Naive thymus-derived CD4-positive, alpha-beta T cell (primary cell): ENCODE data around the gene CDCP1. TPM values are rescaled to one million over a fixed set of nuclear protein-coding genes. Genes with fewer than 3 reads are reported as not detected.

Experiments
- ATAC-seq: fragments of 150-1000 bp; cut with Tn5 transposase; 2 replicates; pipeline ENCODE4 v1.10.0; 2021; ENCODE audit warnings: mild to moderate bottlenecking, moderate library complexity
- CTCF ChIA-PET: fragments of 350-600 bp; sonication (Branson Sonifier 250); formaldehyde crosslinking; loops from one replicate; lab custom pipeline; 2021; ENCODE audit warnings: antibody characterized with exemption; lab: Charles Lee
- POLR2A ChIA-PET: fragments of 350-600 bp; sonication (Branson Sonifier 250); formaldehyde crosslinking; loops from one replicate; lab custom pipeline; 2021; ENCODE audit warnings: antibody characterized with exemption, inconsistent platforms; lab: Charles Lee
- DNase-seq, 9 donors: peaks; one replicate each; pipeline versions ENCODE4 v3.0.0 to v3.0.0-alpha.2; 2020 to 2022; ENCODE audit warnings: mixed read lengths in 1 of 9
- H3K27ac ChIP-seq: one replicate; pipeline ENCODE4 v1.7.0; 2013; ENCODE audit warnings: mild to moderate bottlenecking, low read depth, low read length, moderate library complexity
- H3K27me3 ChIP-seq, 2 donors: one replicate each; pipeline ENCODE4 v1.7.0; 2013; ENCODE audit warnings: low read length in 2 of 2, mild to moderate bottlenecking in 2 of 2, moderate library complexity in 2 of 2; ENCODE audit not compliant: control insufficient read depth in 2 of 2, insufficient read depth in 2 of 2
- H3K36me3 ChIP-seq, 3 experiments: 1 replicate in 2 of 3; 2 replicates in 1 of 3; pipeline ENCODE4 v1.7.0; 2013; ENCODE audit warnings: low read length in 3 of 3, mild to moderate bottlenecking in 3 of 3, moderate library complexity in 1 of 3; ENCODE audit not compliant: insufficient read depth in 3 of 3, control insufficient read depth in 2 of 3
- H3K4me1 ChIP-seq, 2 donors: one replicate each; pipeline ENCODE4 v1.7.0; 2013; ENCODE audit warnings: low read length in 2 of 2, mild to moderate bottlenecking in 2 of 2, moderate library complexity in 1 of 2; ENCODE audit not compliant: control insufficient read depth in 2 of 2, insufficient read depth in 2 of 2
- H3K4me3 ChIP-seq: 2 replicates; pipeline ENCODE4 v1.7.0; 2013; ENCODE audit warnings: mild to moderate bottlenecking, low read length
- H3K9me3 ChIP-seq, 3 experiments: 1 replicate in 2 of 3; 2 replicates in 1 of 3; pipeline ENCODE4 v1.7.0; 2013; ENCODE audit warnings: low read length in 3 of 3; ENCODE audit not compliant: control insufficient read depth in 2 of 3
- H3K27ac Mint-ChIP-seq, 9 donors: one replicate each; pipeline ENCODE4 v1.8.0; 2020 to 2022; ENCODE audit warnings: mixed read lengths in 9 of 9, mild to moderate bottlenecking in 8 of 9, moderate library complexity in 5 of 9, inconsistent platforms in 2 of 9
- H3K27me3 Mint-ChIP-seq, 5 donors: one replicate each; pipeline ENCODE4 v1.8.0; 2021 to 2022; ENCODE audit warnings: mixed read lengths in 5 of 5, mild to moderate bottlenecking in 1 of 5
- H3K36me3 Mint-ChIP-seq, 5 donors: one replicate each; pipeline ENCODE4 v1.8.0; 2020 to 2022; ENCODE audit warnings: mixed read lengths in 5 of 5, mild to moderate bottlenecking in 3 of 5, inconsistent platforms in 1 of 5
- H3K4me1 Mint-ChIP-seq, 7 donors: one replicate each; pipeline ENCODE4 v1.8.0; 2020 to 2022; ENCODE audit warnings: mixed read lengths in 7 of 7, mild to moderate bottlenecking in 3 of 7, inconsistent platforms in 1 of 7
- H3K4me3 Mint-ChIP-seq, 10 donors: one replicate each; pipeline ENCODE4 v1.8.0; 2020 to 2022; ENCODE audit warnings: mild to moderate bottlenecking in 10 of 10, mixed read lengths in 10 of 10, moderate library complexity in 6 of 10, inconsistent platforms in 2 of 10
- H3K9me3 Mint-ChIP-seq, 11 donors: one replicate each; pipeline ENCODE4 v1.8.0; 2020 to 2022; ENCODE audit warnings: mixed read lengths in 11 of 11, mild to moderate bottlenecking in 4 of 11, inconsistent platforms in 1 of 11, moderate library complexity in 1 of 11
- intact Hi-C, 2 donors: fragments of 100-400 bp; cut with micrococcal nuclease; formaldehyde crosslinking; loops; one replicate each; pipeline ENCODE4 v1.15.1; 2023
- polyA plus RNA-seq, 2 donors: library from polyadenylated mRNA; unstranded; fragments of 300-500 nt; fragmentation: Illumina TruSeq; gene quantifications; one replicate each; pipeline ENCODE4 v1.2.3, GENCODE V29; 2021
- total RNA-seq, 6 experiments: library from RNA in 5 of 6; stranded (reverse) in 5 of 6; gene quantifications; 1 replicate in 5 of 6; 2 replicates in 1 of 6; pipeline ENCODE4 v1.2.3 and lab custom pipeline; 2021 to 2026

The CDCP1 gene
- total and polyA plus RNA-seq, 7 experiments from 2014 or later, result 0.05 to 7.2 (median 0.81) TPM

GRCh38 chr3:45098310-45098709 is 47.9 kb downstream of the CDCP1 start:
- peaks cover 0 to 30% (median 0%) of the 10 kb centered on the region in 5 donors for H3K36me3 Mint-ChIP-seq
- Histone ChIP-seq H3K4me3 (no peak overlapping the region), H3K27ac (no peak overlapping the region), H3K9me3 (no peaks in the 10 kb centered on the region), H3K36me3 (no peaks in the 10 kb centered on the region), H3K4me1 (no peaks in the 10 kb centered on the region), H3K27me3 (no peaks in the 10 kb centered on the region)
- DNase-seq (no peak), ATAC-seq (no peak)
- H3K27me3 Mint-ChIP-seq, result peaks cover 21 to 73% (median 34%) of the 10 kb centered on the region in 5 donors
- peaks cover 4 to 21% (median 15%) of the 10 kb centered on the region in 7 donors for H3K4me1 Mint-ChIP-seq
- POLR2A ChIA-PET, result interaction anchor here (0.9 to 1.1 kb wide), 2 partner anchors 10 to 20 kb away, joined by 3 read pairs; no protein-coding TSS in a partner anchor
- H3K4me3 Mint-ChIP-seq, result no peak overlapping the region
- peaks cover 0 to 4% (median 0%) of the 10 kb centered on the region in 11 donors for H3K9me3 Mint-ChIP-seq
- CTCF ChIA-PET, result interaction anchor here (1.4 kb wide), 1 partner anchor 112 kb away, joined by 8 read pairs; no protein-coding TSS in a partner anchor
- intact Hi-C loops, result no loop called here
- H3K27ac Mint-ChIP-seq, result peak overlapping the region in 1 of 9 donors; percentile 6

GRCh38 chr3:45097296-45097883 is 48.8 kb downstream of the CDCP1 start:
- Histone ChIP-seq H3K27me3 (no peaks in the 10 kb centered on the region), H3K9me3 (no peaks in the 10 kb centered on the region), H3K27ac (no peak overlapping the region), H3K4me1 (no peaks in the 10 kb centered on the region), H3K4me3 (no peak overlapping the region), H3K36me3 (no peaks in the 10 kb centered on the region)
- DNase-seq (no peak), ATAC-seq (no peak)
- Mint-ChIP-seq H3K27me3 (peaks cover 18 to 73% (median 30%) of the 10 kb centered on the region in 5 donors), H3K36me3 (peaks cover 0 to 30% (median 0%) of the 10 kb centered on the region in 5 donors), H3K9me3 (no peaks in the 10 kb centered on the region), H3K27ac (peak overlapping the region in 1 of 9 donors; percentile 6), H3K4me3 (no peak overlapping the region), H3K4me1 (peaks cover 0 to 17% (median 12%) of the 10 kb centered on the region in 7 donors)
- POLR2A ChIA-PET, result interaction anchor here (0.7 to 1.4 kb wide), 6 partner anchors 8 to 1470 kb away, joined by 3 to 5 read pairs (median 3); no protein-coding TSS in a partner anchor
- intact Hi-C loops, result no loop called here
- CTCF ChIA-PET, result interaction anchor here (0.5 to 1.6 kb wide), 2 partner anchors 9 to 113 kb away, joined by 3 to 6 read pairs; no protein-coding TSS in a partner anchor

GRCh38 chr3:45095916-45096526 is 50.2 kb downstream of the CDCP1 start:
- H3K27me3 ChIP-seq, result no peaks in the 10 kb centered on the region
- intact Hi-C loops, result no loop called here
- H3K27ac ChIP-seq, result no peak overlapping the region
- Mint-ChIP-seq H3K27ac (peak overlapping the region in 1 of 9 donors; percentile 51), H3K27me3 (peaks cover 18 to 68% (median 30%) of the 10 kb centered on the region in 5 donors), H3K4me1 (peaks cover 0 to 13% (median 7%) of the 10 kb centered on the region in 7 donors), H3K9me3 (no peaks in the 10 kb centered on the region), H3K4me3 (no peak overlapping the region), H3K36me3 (peaks cover 0 to 28% (median 0%) of the 10 kb centered on the region in 5 donors)
- H3K4me1 ChIP-seq, result no peaks in the 10 kb centered on the region
- ChIA-PET POLR2A (interaction anchor here (0.6 to 1.4 kb wide), 3 partner anchors 9 to 12 kb away, joined by 3 to 5 read pairs (median 4); no protein-coding TSS in a partner anchor), CTCF (interaction anchor here (1.6 kb wide), 1 partner anchor 114 kb away, joined by 6 read pairs; no protein-coding TSS in a partner anchor)
- H3K4me3 ChIP-seq, result no peak overlapping the region
- H3K9me3 ChIP-seq, result no peaks in the 10 kb centered on the region
- no peak for ATAC-seq
- no peaks in the 10 kb centered on the region for H3K36me3 ChIP-seq
- DNase-seq, result no peak

GRCh38 chr3:45093176-45093575 is 53.0 kb downstream of the CDCP1 start:
- DNase-seq (no peak), ATAC-seq (no peak)
- Histone ChIP-seq H3K27me3 (no peaks in the 10 kb centered on the region), H3K27ac (no peak overlapping the region), H3K36me3 (no peaks in the 10 kb centered on the region), H3K9me3 (no peaks in the 10 kb centered on the region), H3K4me1 (no peaks in the 10 kb centered on the region), H3K4me3 (no peak overlapping the region)
- H3K4me3 Mint-ChIP-seq, result no peak overlapping the region
- POLR2A ChIA-PET, result no interaction called here
- CTCF ChIA-PET, result no interaction called here
- no peaks in the 10 kb centered on the region for H3K9me3 Mint-ChIP-seq
- intact Hi-C loops, result no loop called here
- H3K4me1 Mint-ChIP-seq, result peaks cover 5 to 15% (median 7%) of the 10 kb centered on the region in 7 donors
- H3K27ac Mint-ChIP-seq, result no peak overlapping the region
- H3K27me3 Mint-ChIP-seq, result peaks cover 0 to 53% (median 17%) of the 10 kb centered on the region in 5 donors
- H3K36me3 Mint-ChIP-seq, result peaks cover 0 to 29% (median 0%) of the 10 kb centered on the region in 5 donors

- peaks cover 5 to 15% (median 7%) of the 10 kb centered on the region in 7 donors for H3K4me1 Mint-ChIP-seq
- intact Hi-C loops, result no loop called here
- H3K4me1 ChIP-seq, result no peaks in the 10 kb centered on the region
- no peak overlapping the region for H3K27ac ChIP-seq
- H3K4me3 Mint-ChIP-seq, result no peak overlapping the region
- H3K27ac Mint-ChIP-seq, result no peak overlapping the region
- H3K36me3 Mint-ChIP-seq, result peaks cover 0 to 29% (median 0%) of the 10 kb centered on the region in 5 donors
- no peaks in the 10 kb centered on the region for H3K9me3 Mint-ChIP-seq
- CTCF ChIA-PET, result no interaction called here
- ATAC-seq (no peak), DNase-seq (no peak)
- no peak overlapping the region for H3K4me3 ChIP-seq
- POLR2A ChIA-PET, result no interaction called here
- H3K27me3 Mint-ChIP-seq, result peaks cover 0 to 47% (median 11%) of the 10 kb centered on the region in 5 donors
- no peaks in the 10 kb centered on the region for H3K9me3 ChIP-seq
- no peaks in the 10 kb centered on the region for H3K27me3 ChIP-seq
- H3K36me3 ChIP-seq, result no peaks in the 10 kb centered on the region
Measured at GRCh38 chr3:45092132-45093031, 53.8 kb downstream of the CDCP1 start.

GRCh38 chr3:45090855-45091254 is 55.3 kb downstream of the CDCP1 start:
- no peak for ATAC-seq
- intact Hi-C loops, result no loop called here

More at GRCh38 chr3:45090855-45091254, 55.3 kb downstream of the CDCP1 start:
- no peaks in the 10 kb centered on the region for H3K9me3 Mint-ChIP-seq
- Histone ChIP-seq H3K4me3 (no peak overlapping the region), H3K27ac (no peak overlapping the region), H3K9me3 (no peaks in the 10 kb centered on the region), H3K27me3 (no peaks in the 10 kb centered on the region), H3K4me1 (no peaks in the 10 kb centered on the region), H3K36me3 (no peaks in the 10 kb centered on the region)
- DNase-seq, result no peak
- ChIA-PET CTCF (interaction anchor here (1.1 kb wide), 1 partner anchor 50 kb away, joined by 3 read pairs; no protein-coding TSS in a partner anchor), POLR2A (no interaction called here)
- peaks cover 5 to 15% (median 9%) of the 10 kb centered on the region in 7 donors for H3K4me1 Mint-ChIP-seq
- H3K27me3 Mint-ChIP-seq, result peaks cover 0 to 39% (median 11%) of the 10 kb centered on the region in 5 donors
- peaks cover 0 to 29% (median 0%) of the 10 kb centered on the region in 5 donors for H3K36me3 Mint-ChIP-seq
- no peak overlapping the region for H3K27ac Mint-ChIP-seq
- no peak overlapping the region for H3K4me3 Mint-ChIP-seq
